Measurements from ENCODE around the gene MYO1C.

The MYO1C gene

DNA sequence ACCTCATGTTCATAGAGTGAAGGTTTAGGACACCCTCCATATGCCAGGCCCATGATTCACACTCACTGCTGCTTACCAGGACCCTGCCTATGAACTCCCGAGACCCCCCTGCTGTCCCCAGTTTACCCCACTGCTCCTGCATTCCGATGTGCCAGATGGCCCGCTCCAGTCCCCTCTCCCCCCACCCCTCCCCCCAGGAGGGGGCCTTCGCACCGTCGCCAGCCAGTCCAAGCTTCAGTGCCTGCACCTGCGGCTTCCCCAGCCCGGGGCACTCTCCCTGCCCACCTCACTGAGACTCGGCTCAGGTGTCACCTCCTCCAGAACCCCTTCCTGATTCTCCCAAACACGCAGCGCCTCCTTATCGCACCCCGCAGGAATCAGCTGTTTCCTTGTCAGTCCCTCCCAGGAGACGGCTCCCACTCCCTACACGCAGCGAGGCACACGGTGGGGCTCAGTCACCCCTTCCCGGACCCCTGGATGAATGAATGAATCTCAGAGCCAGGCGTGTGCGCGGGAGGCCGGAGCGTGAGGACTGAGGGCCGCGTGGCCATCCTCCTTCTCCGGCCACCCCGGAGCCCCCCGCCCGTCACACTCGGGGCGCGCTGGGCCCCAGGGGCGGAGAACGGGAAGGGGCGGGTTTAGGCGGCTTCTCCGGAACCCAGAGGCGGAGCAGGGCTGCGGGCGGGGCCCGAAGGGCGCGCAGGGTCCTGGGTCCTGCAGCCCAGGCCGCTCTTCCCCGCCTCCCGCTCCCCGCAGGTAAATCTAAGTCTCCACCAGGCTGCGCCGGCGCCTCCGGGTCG is 1.6 kb downstream of the MYO1C start:
- no peaks in the 10 kb centered on the region for H3K27me3 ChIP-seq (ENCODE audit: control insufficient read depth, insufficient read depth, low read length)
- H3K4me1 ChIP-seq (ENCODE audit: control insufficient read depth, insufficient read depth, low read length), result peaks cover 56% of the 10 kb centered on the region
- H3K9ac ChIP-seq (ENCODE audit: low read length), result peak overlapping the region; percentile 76
- H3K36me3 ChIP-seq (ENCODE audit: control insufficient read depth, insufficient read depth, low read length), result peaks cover 5% of the 10 kb centered on the region
- H3K4me3 ChIP-seq (ENCODE audit: low read length), result peak overlapping the region; percentile 46
- no peaks in the 10 kb centered on the region for H3K9me3 ChIP-seq (ENCODE audit: control insufficient read depth, low read length)

DNA sequence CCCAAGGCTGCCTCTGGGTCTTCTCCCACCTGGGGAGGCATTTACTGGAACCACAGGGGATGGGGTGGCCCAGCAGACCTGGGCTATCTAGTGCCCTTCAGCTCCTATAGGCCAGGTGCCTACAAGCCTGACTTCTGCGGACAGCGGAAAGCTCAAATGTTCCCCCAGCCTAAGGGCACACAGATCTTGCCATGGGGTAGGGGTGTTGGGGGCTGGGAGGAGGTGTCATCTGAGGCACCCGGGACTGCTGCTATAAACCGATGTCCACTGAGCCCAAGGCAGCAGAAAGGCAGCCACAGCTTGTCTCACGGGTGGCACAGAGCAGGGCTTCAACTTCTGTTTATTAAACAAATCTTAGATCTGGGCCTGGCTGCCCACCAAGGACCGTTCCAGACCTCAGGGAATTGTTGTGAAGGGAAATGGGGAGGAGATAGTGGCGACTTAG is 3.6 kb downstream of the MYO1C start:
- peaks cover 61% of the 10 kb centered on the region for H3K4me1 ChIP-seq (ENCODE audit: control insufficient read depth, insufficient read depth, low read length)
- H3K9me3 ChIP-seq (ENCODE audit: control insufficient read depth, low read length), result no peaks in the 10 kb centered on the region
- H3K4me3 ChIP-seq (ENCODE audit: low read length), result no peak overlapping the region
- H3K36me3 ChIP-seq (ENCODE audit: control insufficient read depth, insufficient read depth, low read length), result no peaks in the 10 kb centered on the region
- H3K27me3 ChIP-seq (ENCODE audit: control insufficient read depth, insufficient read depth, low read length), result no peaks in the 10 kb centered on the region
- H3K9ac ChIP-seq (ENCODE audit: low read length), result peak overlapping the region; percentile 61

DNA sequence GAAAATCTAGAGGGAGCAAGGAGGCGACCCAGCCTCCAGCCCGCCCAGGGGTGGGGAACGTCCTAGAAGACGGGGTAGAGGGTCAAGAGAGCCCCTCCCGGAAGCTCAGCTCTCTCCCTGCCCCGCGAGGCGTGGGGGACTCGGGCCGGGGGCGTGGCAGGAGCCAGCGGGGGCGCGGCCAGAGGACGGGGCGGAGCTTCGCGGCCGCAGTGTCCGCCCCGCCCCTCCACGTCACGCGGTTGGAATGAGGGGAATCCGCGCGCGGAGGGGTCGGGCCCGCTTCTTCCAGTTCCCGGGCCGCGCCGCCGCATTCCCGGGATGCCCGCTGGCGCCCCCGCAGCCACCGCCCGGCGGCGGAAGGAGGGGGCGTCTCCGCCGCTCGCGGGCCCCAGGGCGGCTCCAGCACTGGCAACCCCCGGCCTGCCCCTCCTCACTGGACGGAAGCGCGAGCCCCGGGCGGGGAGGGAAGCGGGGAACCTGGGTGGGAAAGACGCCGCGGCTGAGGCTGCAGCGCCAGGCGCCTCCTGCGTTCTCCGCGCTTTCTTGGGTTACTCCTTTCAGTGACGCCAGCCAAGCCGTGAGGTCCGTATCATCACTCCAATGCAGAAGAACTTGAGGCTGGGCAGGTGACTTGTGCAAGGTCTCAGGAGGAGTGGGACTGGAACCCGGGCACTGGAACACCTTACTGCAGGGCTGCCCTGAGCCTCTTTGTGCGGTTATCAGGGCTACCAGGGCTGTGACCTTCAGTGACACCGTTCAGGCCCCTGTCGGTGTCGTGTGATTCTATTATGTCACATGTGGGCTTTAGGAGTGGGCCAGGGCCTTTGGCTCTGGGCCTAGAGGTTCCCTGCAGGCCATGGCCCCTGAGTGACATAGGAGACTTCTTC is 4.3 kb downstream of the MYO1C start:
- H3K4me1 ChIP-seq (ENCODE audit: control insufficient read depth, insufficient read depth, low read length), result peaks cover 58% of the 10 kb centered on the region
- peak overlapping the region; percentile 61 for H3K9ac ChIP-seq (ENCODE audit: low read length)
- H3K4me3 ChIP-seq (ENCODE audit: low read length), result peak overlapping the region; percentile 50
- no peaks in the 10 kb centered on the region for H3K27me3 ChIP-seq (ENCODE audit: control insufficient read depth, insufficient read depth, low read length)
- no peaks in the 10 kb centered on the region for H3K9me3 ChIP-seq (ENCODE audit: control insufficient read depth, low read length)
- no peaks in the 10 kb centered on the region for H3K36me3 ChIP-seq (ENCODE audit: control insufficient read depth, insufficient read depth, low read length)

DNA sequence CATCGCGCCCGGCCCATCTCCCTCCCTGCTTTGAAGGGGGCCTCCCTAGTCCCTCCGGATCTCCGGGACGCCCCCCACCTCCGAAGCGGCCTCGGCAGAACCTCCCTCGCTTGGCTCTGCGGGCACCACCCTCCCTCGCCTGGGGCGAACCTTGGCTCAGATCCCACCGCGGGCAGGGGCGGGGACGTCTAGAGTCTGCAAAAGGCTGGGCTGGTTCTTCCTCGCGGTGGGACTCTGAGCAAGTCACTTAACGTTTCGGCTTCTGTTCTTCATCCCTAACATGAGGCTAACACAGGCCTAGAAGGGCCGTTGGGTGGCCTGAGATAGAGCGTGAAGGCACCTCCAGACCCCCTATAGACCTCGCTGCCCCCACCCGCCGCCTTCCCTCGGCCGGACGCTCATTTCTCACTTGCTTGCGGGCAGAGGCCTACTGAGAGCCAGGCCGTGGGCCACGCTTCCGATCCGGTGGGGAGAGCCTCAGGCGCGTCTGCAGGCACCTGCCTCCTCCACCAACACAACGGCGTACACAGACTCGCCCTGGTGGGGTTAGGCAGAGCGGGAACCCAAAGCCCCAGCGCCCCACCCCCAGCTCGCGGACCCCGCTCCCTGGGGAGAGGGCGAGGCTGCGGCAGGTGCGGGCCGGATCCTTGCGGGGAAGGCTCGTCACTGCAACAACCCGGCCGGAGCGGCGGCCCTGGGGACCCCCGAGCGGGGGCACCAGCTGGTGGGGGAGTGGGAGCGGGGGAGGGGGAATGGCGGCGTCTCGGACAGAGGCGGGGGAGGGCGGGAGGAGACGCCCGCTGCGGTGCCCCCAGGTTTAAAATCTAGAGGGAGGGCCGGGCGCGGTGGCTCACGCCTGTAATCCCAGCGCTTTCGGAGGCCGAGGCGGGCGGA is 5.4 kb downstream of the MYO1C start:
- H3K9ac ChIP-seq (ENCODE audit: low read length), result peak overlapping the region; percentile 61
- no peak overlapping the region for H3K4me3 ChIP-seq (ENCODE audit: low read length)
- H3K9me3 ChIP-seq (ENCODE audit: control insufficient read depth, low read length), result no peaks in the 10 kb centered on the region
- no peaks in the 10 kb centered on the region for H3K27me3 ChIP-seq (ENCODE audit: control insufficient read depth, insufficient read depth, low read length)
- H3K4me1 ChIP-seq (ENCODE audit: control insufficient read depth, insufficient read depth, low read length), result peaks cover 52% of the 10 kb centered on the region
- H3K36me3 ChIP-seq (ENCODE audit: control insufficient read depth, insufficient read depth, low read length), result no peaks in the 10 kb centered on the region

DNA sequence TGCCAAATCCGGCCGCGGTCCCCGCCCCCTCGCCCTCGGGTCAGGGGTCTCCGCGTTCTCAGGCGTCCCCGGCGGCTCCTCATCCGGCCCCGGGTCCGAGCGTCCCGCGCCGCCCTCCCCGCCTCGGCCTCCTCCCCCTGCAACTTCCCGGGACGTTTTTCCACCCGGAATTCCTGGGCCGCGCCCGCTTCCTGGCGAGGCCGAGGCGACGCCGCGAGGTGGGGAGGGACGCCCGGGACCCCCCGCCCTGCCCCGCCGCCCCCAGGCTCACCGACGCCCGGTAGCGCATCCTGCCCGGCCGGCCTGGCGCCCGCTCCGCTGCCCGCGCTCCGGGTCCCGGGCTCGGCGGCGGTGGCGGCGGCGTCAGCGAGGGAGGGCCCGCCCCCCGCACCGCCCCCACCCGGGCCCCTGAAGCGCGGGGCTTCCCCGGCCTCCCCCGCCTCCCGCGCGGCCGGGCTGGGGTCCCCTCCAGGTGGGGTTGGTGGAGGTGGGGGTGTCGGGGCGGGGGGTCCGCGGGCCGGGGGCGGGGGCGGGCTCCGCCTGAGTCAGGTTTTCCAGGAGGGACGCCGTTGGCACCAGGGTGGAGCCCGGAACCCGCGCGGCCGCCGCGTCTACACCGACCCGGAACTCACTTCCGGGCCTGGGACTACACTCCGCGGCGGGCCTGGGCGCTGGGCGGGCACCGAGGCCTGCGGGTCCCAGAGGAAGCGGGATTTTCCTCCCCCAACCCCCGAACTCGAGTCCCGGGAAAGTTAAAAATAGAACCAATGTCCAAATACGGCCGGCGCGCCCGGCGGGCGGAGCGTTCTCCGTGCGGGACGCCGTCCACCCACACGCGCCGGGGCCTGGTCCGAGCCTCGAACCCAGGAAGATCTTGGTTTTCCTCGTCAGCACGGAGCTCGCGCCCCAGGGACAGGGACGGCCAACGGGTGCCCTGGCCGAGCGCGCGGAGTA is 6.8 kb downstream of the MYO1C start:
- Histone ChIP-seq H3K9me3 (ENCODE audit: control insufficient read depth, low read length) (no peaks in the 10 kb centered on the region), H3K27me3 (ENCODE audit: control insufficient read depth, insufficient read depth, low read length) (no peaks in the 10 kb centered on the region), H3K36me3 (ENCODE audit: control insufficient read depth, insufficient read depth, low read length) (no peaks in the 10 kb centered on the region), H3K4me1 (ENCODE audit: control insufficient read depth, insufficient read depth, low read length) (peaks cover 46% of the 10 kb centered on the region), H3K4me3 (ENCODE audit: low read length) (peak overlapping the region; percentile 56), H3K9ac (ENCODE audit: low read length) (peak overlapping the region; percentile 89)

DNA sequence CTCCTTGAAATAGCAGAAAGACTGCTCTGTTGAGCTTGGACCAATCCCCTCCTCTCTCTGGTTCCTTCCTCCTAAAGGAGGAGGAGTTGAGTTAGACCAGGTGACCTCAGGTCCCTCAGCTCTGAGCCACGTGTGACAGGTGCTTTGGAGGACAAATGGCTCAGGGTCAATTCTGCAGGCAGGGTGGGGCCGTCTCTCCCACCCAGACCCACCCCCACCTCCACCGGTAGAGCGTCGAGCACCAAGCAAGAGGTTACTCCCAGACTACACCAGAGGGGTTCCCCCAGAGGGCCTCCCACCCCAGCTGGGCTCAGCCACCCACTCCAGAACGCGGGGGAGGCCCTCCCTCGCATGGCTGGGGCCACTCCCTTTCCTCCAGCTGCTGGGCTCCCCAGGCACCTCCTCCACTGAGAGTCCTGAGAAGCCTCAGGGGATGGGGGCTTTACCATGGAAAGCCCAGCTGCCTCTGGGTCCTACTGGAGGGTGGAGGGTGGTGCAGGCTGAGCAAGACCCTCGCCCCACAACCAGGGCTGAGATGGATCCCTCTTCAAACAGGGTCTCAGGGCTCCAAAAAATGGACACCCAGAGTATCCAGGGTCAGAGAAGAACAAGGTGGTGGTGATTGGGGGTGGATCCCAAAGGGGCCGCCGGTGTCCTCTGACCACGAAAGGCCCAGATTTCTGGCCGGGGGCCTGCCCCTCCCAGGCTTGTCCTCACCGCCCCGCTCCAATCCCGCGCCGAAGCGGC is 7.6 kb downstream of the MYO1C start:
- Histone ChIP-seq H3K9me3 (ENCODE audit: control insufficient read depth, low read length) (no peaks in the 10 kb centered on the region), H3K4me1 (ENCODE audit: control insufficient read depth, insufficient read depth, low read length) (peaks cover 39% of the 10 kb centered on the region), H3K36me3 (ENCODE audit: control insufficient read depth, insufficient read depth, low read length) (no peaks in the 10 kb centered on the region), H3K27me3 (ENCODE audit: control insufficient read depth, insufficient read depth, low read length) (no peaks in the 10 kb centered on the region), H3K4me3 (ENCODE audit: low read length) (peak overlapping the region; percentile 56), H3K9ac (ENCODE audit: low read length) (peak overlapping the region; percentile 89)

DNA sequence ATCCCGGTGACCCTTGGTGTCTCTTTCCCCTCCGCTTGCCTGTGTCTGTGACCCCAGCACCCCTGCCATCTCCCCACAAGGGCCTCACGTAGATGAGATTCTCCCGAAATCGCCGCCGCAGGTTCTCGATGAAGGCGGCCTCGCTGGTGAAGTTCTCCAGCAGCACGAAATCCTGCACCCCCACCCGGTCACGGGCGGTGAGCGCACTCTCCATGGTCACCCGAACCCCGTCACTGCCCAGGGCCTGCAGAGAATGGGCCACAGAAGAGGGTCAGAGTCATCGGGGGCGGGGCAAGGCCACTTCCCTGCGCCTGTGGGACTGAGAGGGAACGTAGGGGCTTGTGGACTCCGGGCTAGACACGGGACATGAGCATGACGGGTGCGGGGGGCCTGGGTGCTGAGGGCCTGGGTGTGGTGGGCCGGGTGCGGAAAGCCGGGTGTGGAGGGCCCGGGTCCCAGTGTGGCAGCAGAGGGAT is 8.4 kb downstream of the MYO1C start:
- peak overlapping the region; percentile 36 for H3K4me3 ChIP-seq (ENCODE audit: low read length)
- peaks cover 35% of the 10 kb centered on the region for H3K4me1 ChIP-seq (ENCODE audit: control insufficient read depth, insufficient read depth, low read length)

DNA sequence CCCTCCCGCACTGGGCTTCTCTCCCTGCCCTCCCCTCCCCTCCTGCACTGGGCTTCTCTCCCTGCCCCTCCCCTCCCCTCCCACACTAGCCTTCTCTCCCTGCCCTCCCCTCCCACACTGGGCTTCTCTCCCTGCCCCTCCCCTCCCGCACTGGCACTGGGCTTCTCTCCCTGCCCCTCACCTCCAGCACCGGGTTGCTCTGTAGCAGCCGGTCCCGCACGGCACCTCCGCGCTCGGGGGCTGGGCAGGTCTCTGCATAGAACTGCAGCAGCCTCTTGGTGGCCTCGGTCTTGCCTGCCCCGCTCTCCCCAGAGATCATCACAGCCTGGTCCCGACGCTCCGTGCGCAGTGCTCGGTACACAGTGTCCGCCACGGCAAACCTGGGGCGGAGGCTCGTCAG is 9.8 kb downstream of the MYO1C start:
- Histone ChIP-seq H3K27me3 (ENCODE audit: control insufficient read depth, insufficient read depth, low read length) (no peaks in the 10 kb centered on the region), H3K4me3 (ENCODE audit: low read length) (no peak overlapping the region), H3K9me3 (ENCODE audit: control insufficient read depth, low read length) (no peaks in the 10 kb centered on the region), H3K4me1 (ENCODE audit: control insufficient read depth, insufficient read depth, low read length) (peaks cover 26% of the 10 kb centered on the region), H3K9ac (ENCODE audit: low read length) (no peak overlapping the region), H3K36me3 (ENCODE audit: control insufficient read depth, insufficient read depth, low read length) (peaks cover 5% of the 10 kb centered on the region)

More for the DNA sequence above, 8.4 kb downstream of the MYO1C start:
- no peaks in the 10 kb centered on the region for H3K27me3 ChIP-seq (ENCODE audit: control insufficient read depth, insufficient read depth, low read length)
- H3K9ac ChIP-seq (ENCODE audit: low read length), result peak overlapping the region; percentile 8
- H3K36me3 ChIP-seq (ENCODE audit: control insufficient read depth, insufficient read depth, low read length), result no peaks in the 10 kb centered on the region
- H3K9me3 ChIP-seq (ENCODE audit: control insufficient read depth, low read length), result no peaks in the 10 kb centered on the region

DNA sequence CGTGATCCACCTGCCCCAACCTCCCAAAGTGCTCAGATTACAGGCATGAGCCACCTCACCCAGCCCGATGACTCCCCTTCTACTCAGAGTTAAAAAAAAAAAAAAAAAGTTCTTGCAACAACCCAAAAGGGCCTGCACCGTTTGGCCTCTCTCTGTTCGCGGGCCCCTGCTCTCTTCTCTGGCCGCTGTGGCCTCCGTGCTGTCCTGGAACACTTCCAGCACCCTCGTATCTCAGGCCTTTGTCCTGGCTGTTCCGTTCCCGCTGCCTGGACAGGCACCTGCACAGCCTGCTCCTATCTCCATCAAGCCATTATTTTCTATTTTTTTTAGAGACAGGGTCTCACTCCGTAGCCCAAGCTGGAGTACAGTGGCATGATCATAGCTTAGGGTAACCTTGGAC is 10.8 kb downstream of the MYO1C start:
- H3K36me3 ChIP-seq (ENCODE audit: control insufficient read depth, insufficient read depth, low read length), result peaks cover 9% of the 10 kb centered on the region
- H3K27me3 ChIP-seq (ENCODE audit: control insufficient read depth, insufficient read depth, low read length), result no peaks in the 10 kb centered on the region
- H3K4me3 ChIP-seq (ENCODE audit: low read length), result no peak overlapping the region
- H3K9ac ChIP-seq (ENCODE audit: low read length), result no peak overlapping the region
- no peaks in the 10 kb centered on the region for H3K9me3 ChIP-seq (ENCODE audit: control insufficient read depth, low read length)
- peaks cover 19% of the 10 kb centered on the region for H3K4me1 ChIP-seq (ENCODE audit: control insufficient read depth, insufficient read depth, low read length)

DNA sequence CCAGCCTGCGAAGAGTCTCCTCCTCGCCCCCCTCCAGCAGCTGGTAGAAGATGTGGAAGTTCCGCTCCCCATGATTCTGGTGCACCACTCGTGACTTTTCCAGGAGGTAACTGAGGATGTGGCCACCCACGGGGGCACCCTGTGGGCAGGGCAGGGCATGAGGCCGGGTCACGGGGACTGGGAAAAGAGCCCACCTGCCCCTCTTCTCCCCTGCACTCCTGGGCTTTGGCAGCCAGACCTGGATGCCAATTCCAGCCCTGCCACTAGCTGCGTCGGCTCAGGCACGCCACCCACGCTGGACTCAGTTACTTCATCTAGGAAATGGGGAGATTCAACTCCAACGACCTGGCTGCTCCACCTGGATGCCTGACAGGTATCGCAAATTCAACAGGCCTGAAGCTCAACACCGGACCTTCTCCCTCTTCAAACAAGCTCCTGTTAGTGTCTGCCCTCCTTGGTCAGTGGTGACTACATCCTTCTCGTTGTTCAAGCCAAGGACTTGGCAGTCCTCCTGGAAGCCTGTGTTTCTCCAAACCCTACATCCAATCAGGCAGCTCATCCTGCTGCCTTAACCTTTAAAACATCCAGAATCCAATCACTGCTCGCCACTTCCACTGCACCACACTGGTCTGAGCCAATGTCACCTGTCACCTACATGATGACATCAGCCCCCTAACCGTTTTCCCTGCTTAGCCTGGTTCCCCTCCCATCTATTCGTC is 11.6 kb downstream of the MYO1C start:
- no peaks in the 10 kb centered on the region for H3K9me3 ChIP-seq (ENCODE audit: control insufficient read depth, low read length)
- no peaks in the 10 kb centered on the region for H3K27me3 ChIP-seq (ENCODE audit: control insufficient read depth, insufficient read depth, low read length)
- H3K9ac ChIP-seq (ENCODE audit: low read length), result no peak overlapping the region
- H3K4me1 ChIP-seq (ENCODE audit: control insufficient read depth, insufficient read depth, low read length), result peaks cover 14% of the 10 kb centered on the region
- no peak overlapping the region for H3K4me3 ChIP-seq (ENCODE audit: low read length)
- H3K36me3 ChIP-seq (ENCODE audit: control insufficient read depth, insufficient read depth, low read length), result peaks cover 9% of the 10 kb centered on the region
